PC-9 (cell line): Measurements from ENCODE around the gene ITGAD.

Source experiments
- CTCF ChIP-seq: fragments of 200-600 bp; sonication (generic); conservative IDR thresholded peaks from 2 replicates; pipeline ENCODE4 v1.6.1; 2017; ENCODE audit warnings: mixed run types, antibody characterized with exemption, mild to moderate bottlenecking, moderate library complexity
- EZH2 ChIP-seq: fragments of 200-600 bp; sonication (generic); IDR thresholded peaks from 2 replicates; pipeline ENCODE4 v1.8.0; 2017; ENCODE audit warnings: antibody characterized with exemption, low read depth

- TF ChIP-seq EZH2 (no peak), CTCF (peak; percentile 86)
These were observed 10.5 kb upstream of the ITGAD start for GRCh38 chr16:31382485-31383161.
